ENCODE measurements around the gene WHRN.

- TF ChIP-seq ELF4 (CRISPR knock-in tag; IDR thresholded peaks at IDR 0.05; ENCODE audit: low read depth) (no peak), SMAD4 (CRISPR knock-in tag; IDR thresholded peaks at IDR 0.05) (no peak), ATF3 (CRISPR knock-in tag; conservative IDR thresholded peaks at IDR 0.05) (no peak), CTCF (IDR thresholded peaks at IDR 0.05) (no peak), SOX15 (CRISPR knock-in tag; IDR thresholded peaks at IDR 0.05) (no peak), NR3C1 (CRISPR knock-in tag; conservative IDR thresholded peaks at IDR 0.05; ENCODE audit: low read depth) (no peak), ZNF532 (CRISPR knock-in tag; IDR thresholded peaks at IDR 0.05; ENCODE audit: borderline replicate concordance) (no peak), SP1 (CRISPR knock-in tag; conservative IDR thresholded peaks at IDR 0.05) (no peak), USF1 (CRISPR knock-in tag; IDR thresholded peaks at IDR 0.05) (no peak), E2F1 (CRISPR knock-in tag; IDR thresholded peaks at IDR 0.05) (no peak), ATF2 (CRISPR knock-in tag; IDR thresholded peaks at IDR 0.05; ENCODE audit: borderline replicate concordance, low read depth) (no peak), HMGXB4 (CRISPR knock-in tag; IDR thresholded peaks at IDR 0.05) (no peak), EMX1 (CRISPR knock-in tag; IDR thresholded peaks at IDR 0.05) (no peak), ZNF263 (CRISPR knock-in tag; IDR thresholded peaks at IDR 0.05; ENCODE audit: low read depth) (no peak)
Measured at GRCh38 chr9:114448706-114449105, 56.6 kb downstream of the WHRN start.
